Activated naive CD8-positive, alpha-beta T cell treated with anti-CD3 and anti-CD28 coated beads, Interleukin-2, amount 50 U/mL, for 24 hours (primary cell): ENCODE measurements around the gene DOK5.

Experiments used
- ATAC-seq: fragments of 150-1000 bp; cut with Tn5 transposase; one replicate; pipeline ENCODE4 v1.10.0; 2021
- DNase-seq: peaks from one replicate; pipeline ENCODE4 v3.0.0; 2021
- H3K27ac Mint-ChIP-seq: one replicate; pipeline ENCODE4 v1.8.0; 2021; ENCODE audit warnings: mild to moderate bottlenecking, mixed read lengths
- H3K27me3 Mint-ChIP-seq: one replicate; pipeline ENCODE4 v1.8.0; 2021; ENCODE audit warnings: mixed read lengths
- H3K36me3 Mint-ChIP-seq: one replicate; pipeline ENCODE4 v1.8.0; 2021; ENCODE audit warnings: low read depth, mixed read lengths
- H3K4me1 Mint-ChIP-seq: one replicate; pipeline ENCODE4 v1.8.0; 2021; ENCODE audit warnings: mixed read lengths
- H3K4me3 Mint-ChIP-seq: one replicate; pipeline ENCODE4 v1.8.0; 2021; ENCODE audit warnings: mild to moderate bottlenecking, moderate library complexity, mixed read lengths
- H3K9me3 Mint-ChIP-seq: one replicate; pipeline ENCODE4 v1.8.0; 2021; ENCODE audit warnings: mixed read lengths

The DOK5 gene

DNA sequence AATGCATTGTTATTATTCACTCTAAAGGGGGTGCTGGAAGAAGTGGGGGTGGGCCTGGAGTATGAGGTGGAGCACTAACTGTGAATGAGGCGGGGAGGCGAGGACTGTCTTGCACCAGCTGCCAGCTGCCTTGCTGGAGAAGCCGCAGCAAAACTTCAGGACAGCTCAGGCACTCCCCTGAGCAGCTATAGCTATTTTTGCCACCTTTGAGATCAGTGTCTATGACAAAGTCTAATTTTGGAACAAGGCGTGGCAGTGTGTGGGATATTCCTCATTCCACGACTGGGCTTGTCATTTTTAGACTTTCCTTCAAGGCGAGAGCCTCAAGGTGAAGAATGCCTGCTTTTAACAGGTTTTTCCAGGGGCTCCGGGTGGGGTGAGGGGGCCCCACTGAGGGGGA lies 143.8 kb downstream of the DOK5 start:
- Mint-ChIP-seq H3K4me3 (no peak overlapping the region), H3K9me3 (no peaks in the 10 kb centered on the region), H3K27me3 (peaks cover 2% of the 10 kb centered on the region), H3K4me1 (no peaks in the 10 kb centered on the region), H3K36me3 (no peaks in the 10 kb centered on the region), H3K27ac (no peak overlapping the region)
- DNase-seq (no peak), ATAC-seq (no peak)

DNA sequence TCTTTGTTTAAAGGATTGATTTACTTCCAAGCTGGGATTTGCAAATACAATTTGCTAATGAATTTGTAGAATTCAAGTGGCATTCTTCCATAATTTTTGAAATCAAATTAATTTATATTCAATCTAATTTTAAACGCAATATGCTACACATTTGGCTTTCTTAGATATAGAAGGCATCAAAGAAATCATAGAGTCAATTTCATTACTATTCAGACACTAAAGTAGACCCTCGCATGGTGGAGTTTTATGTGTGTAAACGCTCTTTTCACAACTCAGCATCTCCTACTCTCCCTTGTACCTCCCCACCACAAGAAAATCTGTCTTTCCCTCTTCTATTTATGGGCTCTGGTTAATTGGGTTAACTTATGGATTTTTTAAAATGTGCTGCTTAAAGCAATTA lies 144.3 kb downstream of the DOK5 start:
- Mint-ChIP-seq H3K27me3 (peaks cover 2% of the 10 kb centered on the region), H3K36me3 (no peaks in the 10 kb centered on the region), H3K4me3 (no peak overlapping the region), H3K9me3 (no peaks in the 10 kb centered on the region), H3K27ac (no peak overlapping the region), H3K4me1 (no peaks in the 10 kb centered on the region)
- ATAC-seq (no peak), DNase-seq (no peak)

DNA sequence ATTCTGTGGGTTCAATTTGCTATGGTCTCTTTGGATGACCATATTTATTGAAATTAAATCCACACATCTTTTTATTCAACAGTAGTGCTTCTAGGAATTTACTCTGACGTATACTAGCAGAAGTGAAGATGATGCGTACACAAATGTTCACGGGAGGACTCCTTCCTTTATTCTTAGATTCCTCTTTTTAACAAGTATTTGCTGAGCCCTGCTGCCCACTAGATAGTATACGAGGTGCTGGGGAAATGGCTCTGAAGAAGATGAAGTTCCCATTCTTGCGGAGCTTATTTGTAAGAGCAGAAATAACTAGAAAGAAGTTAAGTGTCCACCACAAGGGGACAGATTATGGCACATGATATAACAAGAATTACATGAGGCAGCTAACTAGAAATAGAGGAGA lies 145.2 kb downstream of the DOK5 start:
- Mint-ChIP-seq H3K27ac (no peak overlapping the region), H3K27me3 (peaks cover 2% of the 10 kb centered on the region), H3K4me1 (no peaks in the 10 kb centered on the region), H3K9me3 (no peaks in the 10 kb centered on the region), H3K4me3 (no peak overlapping the region), H3K36me3 (no peaks in the 10 kb centered on the region)
- ATAC-seq (no peak), DNase-seq (no peak)

DNA sequence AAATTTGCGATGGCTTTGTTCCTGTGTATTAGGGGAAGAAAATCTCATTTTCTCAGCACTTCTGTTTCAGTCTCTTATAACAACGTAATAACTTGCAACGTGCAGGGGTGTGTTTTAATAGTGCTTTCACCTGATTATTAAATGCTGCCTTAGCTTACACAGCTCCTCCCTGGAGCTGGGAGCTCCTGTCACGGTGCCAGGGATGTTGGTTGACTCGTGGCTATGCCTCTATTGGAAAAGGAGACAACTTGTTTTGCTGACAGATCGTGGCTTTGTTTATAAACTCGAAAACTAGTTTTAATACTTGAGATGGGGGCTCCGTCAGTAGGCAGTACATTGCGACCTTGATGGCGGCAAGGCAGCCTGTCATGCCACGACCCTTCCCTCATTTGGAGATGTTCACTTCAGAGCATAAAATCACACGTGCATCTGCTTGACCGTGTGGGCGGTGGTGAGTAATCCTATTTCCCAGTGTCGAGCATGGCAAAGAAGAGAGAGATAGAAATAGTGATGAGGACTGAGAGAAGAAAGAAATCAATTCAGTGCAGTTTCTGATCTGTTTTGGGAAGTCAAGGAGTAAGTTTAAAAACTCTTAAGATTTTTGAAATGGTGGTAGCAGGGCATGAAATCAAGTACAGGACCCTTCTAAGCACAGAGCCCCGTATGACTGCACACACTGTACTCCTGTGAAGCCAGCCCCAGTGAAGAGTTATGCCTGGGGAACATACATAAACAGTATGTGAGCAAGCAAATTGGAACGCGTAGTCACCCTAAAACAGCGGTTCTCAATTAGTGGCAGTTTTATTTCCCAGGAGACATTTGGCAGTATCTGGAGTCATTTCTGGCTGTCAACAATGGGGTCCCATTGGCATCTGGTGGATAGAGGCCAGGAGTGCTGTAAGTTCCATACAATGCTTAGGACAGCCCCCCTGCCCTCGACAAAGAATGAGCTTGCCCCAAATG lies 147.2 kb downstream of the DOK5 start:
- Mint-ChIP-seq H3K27ac (no peak overlapping the region), H3K4me1 (no peaks in the 10 kb centered on the region), H3K27me3 (peaks cover 10% of the 10 kb centered on the region), H3K4me3 (no peak overlapping the region), H3K36me3 (no peaks in the 10 kb centered on the region), H3K9me3 (no peaks in the 10 kb centered on the region)
- DNase-seq (no peak), ATAC-seq (no peak)

DNA sequence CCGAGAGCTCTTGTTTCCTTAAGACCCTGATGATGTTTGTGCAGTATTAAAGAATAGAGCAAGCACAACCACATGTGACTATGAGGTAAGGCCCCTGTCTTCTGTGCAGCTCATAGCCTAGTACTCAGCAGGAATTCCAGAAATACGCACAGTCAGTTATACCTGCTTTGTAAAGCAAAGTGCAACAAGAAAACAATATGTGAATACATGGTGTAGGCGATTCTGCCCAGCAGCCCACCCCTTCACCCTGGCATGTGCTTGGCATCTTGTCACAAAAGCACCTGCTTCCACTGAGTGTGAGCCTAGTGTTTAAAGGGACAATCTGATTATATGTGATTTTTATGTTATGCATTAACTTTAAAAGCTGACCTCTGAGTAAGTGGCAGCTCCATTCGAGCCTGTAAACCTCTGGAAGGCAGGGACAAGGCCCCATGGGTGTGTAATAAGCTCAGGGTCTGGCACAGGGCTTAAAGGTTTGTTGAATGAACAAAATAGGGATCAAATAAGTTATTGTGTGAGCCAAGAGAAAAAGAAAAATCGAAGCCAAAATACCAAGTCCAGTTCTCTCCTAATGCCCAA lies 148.7 kb downstream of the DOK5 start:
- ATAC-seq: no peak
- H3K27me3 Mint-ChIP-seq: peaks cover 10% of the 10 kb centered on the region
- DNase-seq: no peak
- H3K27ac Mint-ChIP-seq: no peak overlapping the region
- H3K36me3 Mint-ChIP-seq: no peaks in the 10 kb centered on the region
- H3K4me3 Mint-ChIP-seq: no peak overlapping the region
- H3K9me3 Mint-ChIP-seq: no peaks in the 10 kb centered on the region
- H3K4me1 Mint-ChIP-seq: no peaks in the 10 kb centered on the region

DNA sequence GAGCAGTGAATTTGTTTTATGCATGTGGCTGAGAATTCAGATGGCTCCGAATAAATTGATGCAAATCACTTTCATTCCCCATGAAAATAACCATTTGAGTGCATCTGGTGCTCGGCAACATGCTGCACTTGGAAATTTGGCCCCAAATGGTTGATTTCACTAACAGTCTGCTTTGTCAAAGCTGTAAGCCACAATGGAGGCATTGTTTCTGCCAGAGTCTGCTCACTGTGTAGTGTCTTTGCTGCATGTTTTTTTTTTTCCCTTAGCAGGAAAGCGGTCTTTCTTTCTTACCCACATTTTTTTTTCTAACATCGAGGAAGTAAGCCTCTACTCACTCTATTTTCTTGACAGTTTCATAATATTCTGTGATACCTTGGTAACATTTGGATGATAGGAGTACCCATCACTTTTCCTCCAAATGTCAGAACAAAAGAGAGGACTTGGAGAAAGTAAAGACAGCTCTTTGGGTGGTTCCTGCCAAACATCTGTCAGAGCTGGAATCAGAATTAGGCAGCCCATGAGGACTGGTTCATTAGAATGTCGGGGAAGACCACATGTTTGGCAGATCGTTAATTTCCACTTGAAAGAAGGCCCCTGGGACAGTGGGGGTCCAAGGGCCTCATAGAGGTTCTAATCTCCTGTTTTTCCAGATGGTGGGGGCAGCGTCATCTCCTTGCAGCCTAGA lies 149.5 kb downstream of the DOK5 start:
- ATAC-seq (no peak), DNase-seq (no peak)
- no peaks in the 10 kb centered on the region for H3K4me1 Mint-ChIP-seq
- H3K36me3 Mint-ChIP-seq: no peaks in the 10 kb centered on the region
- H3K27me3 Mint-ChIP-seq: peaks cover 8% of the 10 kb centered on the region
- no peaks in the 10 kb centered on the region for H3K9me3 Mint-ChIP-seq
- H3K27ac Mint-ChIP-seq: no peak overlapping the region
- no peak overlapping the region for H3K4me3 Mint-ChIP-seq

DNA sequence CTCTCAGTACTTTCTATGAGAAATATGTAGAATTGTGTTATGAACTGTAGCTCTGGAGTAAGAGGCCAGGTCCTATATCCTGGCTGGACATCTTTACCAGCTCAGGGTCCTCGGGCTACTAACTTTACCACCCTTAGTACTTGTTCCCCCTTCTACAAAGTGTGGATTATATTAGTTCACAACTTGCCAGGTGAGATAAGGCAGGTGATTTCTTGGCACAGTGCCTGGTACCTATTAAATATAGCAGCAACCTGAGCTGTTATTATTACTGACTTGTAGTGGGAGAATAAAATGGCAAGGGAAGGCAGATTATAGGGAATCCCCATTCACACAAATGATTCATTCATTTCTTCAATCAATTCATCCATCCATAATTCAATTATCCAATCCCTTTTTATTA lies 150.1 kb downstream of the DOK5 start:
- H3K4me1 Mint-ChIP-seq: no peaks in the 10 kb centered on the region
- ATAC-seq (no peak), DNase-seq (no peak)
- no peak overlapping the region for H3K27ac Mint-ChIP-seq
- H3K4me3 Mint-ChIP-seq: no peak overlapping the region
- peaks cover 7% of the 10 kb centered on the region for H3K27me3 Mint-ChIP-seq
- H3K36me3 Mint-ChIP-seq: no peaks in the 10 kb centered on the region
- H3K9me3 Mint-ChIP-seq: no peaks in the 10 kb centered on the region

DNA sequence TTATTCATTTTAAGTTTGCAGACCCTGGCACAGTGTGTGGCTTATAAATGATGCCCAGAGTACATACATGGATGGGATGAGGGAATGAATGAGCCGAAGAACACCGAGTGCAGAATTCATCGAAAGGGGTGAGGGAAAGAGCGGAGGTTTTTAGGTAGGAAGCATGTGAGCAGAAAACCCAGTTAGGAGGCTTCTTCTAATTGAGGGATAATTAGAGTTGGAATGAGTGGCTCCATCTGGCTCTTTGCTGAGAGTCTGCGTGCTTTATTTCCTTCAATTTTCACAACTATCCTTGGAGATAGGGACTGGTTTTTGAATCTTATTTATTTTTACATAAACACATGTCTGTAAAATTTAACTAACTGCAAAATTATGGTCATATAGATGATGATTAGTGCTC lies 150.7 kb downstream of the DOK5 start:
- Mint-ChIP-seq H3K4me3 (no peak overlapping the region), H3K27ac (no peak overlapping the region), H3K27me3 (peaks cover 7% of the 10 kb centered on the region), H3K9me3 (no peaks in the 10 kb centered on the region), H3K4me1 (no peaks in the 10 kb centered on the region), H3K36me3 (no peaks in the 10 kb centered on the region)
- DNase-seq (no peak), ATAC-seq (no peak)

DNA sequence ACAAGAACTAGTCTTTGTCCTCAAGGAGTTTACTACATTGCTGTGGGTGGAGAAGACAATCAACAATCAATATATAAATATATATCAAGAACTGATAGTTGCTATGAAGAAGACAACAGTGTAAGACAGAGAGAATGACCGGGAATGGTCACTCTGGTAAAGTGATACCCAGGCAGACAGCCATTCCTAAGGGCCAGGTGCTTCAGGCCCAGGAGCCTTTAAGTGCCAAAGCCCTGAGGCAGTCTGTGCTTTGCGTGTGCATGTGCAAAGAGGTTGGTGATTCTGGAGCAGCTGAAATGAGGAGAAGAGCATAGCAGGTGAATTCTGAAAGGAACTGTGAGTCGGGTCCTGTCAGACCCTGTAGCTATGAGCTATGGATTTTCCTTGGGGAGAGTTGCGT lies 154.2 kb downstream of the DOK5 start:
- peaks cover 10% of the 10 kb centered on the region for H3K27me3 Mint-ChIP-seq
- no peak for ATAC-seq
- no peak for DNase-seq
- no peak overlapping the region for H3K27ac Mint-ChIP-seq
- no peaks in the 10 kb centered on the region for H3K36me3 Mint-ChIP-seq
- peaks cover 6% of the 10 kb centered on the region for H3K4me1 Mint-ChIP-seq
- no peaks in the 10 kb centered on the region for H3K9me3 Mint-ChIP-seq
- H3K4me3 Mint-ChIP-seq: no peak overlapping the region

DNA sequence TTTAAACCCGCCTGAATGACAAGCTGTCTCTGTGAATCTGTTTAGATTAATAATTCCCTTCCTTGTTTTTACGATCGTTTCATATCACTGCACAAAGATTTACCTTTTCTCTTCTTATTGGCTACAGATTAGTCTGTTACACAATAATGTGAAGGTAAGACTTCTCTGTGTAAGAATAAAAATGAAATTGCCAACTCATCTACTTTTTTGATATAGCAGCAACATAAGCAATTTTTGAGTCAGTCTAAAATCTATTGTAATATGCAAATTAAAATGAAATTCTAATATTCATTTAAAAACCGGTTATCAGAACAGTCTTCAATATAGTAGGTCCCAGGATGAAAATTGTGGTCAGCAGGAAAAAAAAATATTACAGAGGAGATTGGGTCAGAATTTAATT lies 155.2 kb downstream of the DOK5 start:
- Mint-ChIP-seq H3K27ac (no peak overlapping the region), H3K4me3 (no peak overlapping the region), H3K27me3 (peaks cover 11% of the 10 kb centered on the region)

DNA sequence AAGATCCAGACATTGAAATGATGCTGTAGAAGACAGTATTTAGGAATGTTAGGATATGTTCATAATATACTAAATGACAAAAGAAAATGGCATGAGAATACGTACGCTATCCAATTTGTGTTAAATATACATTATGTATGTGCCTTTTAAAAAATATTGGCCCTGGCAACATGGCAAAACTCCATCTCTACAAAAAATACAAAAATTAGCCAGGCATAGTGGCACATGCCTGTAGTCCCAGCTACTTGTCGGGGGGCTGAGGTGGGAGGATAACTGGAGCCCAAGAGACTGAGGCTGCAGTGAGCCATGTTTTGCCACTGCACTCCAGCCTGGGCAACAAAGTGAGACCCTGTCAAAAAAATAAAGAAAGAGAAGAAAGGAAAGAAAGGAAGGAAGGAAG lies 155.7 kb downstream of the DOK5 start:
- no peak for DNase-seq
- peaks cover 7% of the 10 kb centered on the region for H3K27me3 Mint-ChIP-seq
- no peak overlapping the region for H3K4me3 Mint-ChIP-seq
- no peaks in the 10 kb centered on the region for H3K9me3 Mint-ChIP-seq
- H3K4me1 Mint-ChIP-seq: peaks cover 6% of the 10 kb centered on the region
- H3K36me3 Mint-ChIP-seq: no peaks in the 10 kb centered on the region
- no peak for ATAC-seq
- H3K27ac Mint-ChIP-seq: no peak overlapping the region

More for the DNA sequence above, 155.2 kb downstream of the DOK5 start:
- Mint-ChIP-seq H3K36me3 (no peaks in the 10 kb centered on the region), H3K4me1 (peaks cover 6% of the 10 kb centered on the region), H3K9me3 (no peaks in the 10 kb centered on the region)
- ATAC-seq (no peak), DNase-seq (no peak)

DNA sequence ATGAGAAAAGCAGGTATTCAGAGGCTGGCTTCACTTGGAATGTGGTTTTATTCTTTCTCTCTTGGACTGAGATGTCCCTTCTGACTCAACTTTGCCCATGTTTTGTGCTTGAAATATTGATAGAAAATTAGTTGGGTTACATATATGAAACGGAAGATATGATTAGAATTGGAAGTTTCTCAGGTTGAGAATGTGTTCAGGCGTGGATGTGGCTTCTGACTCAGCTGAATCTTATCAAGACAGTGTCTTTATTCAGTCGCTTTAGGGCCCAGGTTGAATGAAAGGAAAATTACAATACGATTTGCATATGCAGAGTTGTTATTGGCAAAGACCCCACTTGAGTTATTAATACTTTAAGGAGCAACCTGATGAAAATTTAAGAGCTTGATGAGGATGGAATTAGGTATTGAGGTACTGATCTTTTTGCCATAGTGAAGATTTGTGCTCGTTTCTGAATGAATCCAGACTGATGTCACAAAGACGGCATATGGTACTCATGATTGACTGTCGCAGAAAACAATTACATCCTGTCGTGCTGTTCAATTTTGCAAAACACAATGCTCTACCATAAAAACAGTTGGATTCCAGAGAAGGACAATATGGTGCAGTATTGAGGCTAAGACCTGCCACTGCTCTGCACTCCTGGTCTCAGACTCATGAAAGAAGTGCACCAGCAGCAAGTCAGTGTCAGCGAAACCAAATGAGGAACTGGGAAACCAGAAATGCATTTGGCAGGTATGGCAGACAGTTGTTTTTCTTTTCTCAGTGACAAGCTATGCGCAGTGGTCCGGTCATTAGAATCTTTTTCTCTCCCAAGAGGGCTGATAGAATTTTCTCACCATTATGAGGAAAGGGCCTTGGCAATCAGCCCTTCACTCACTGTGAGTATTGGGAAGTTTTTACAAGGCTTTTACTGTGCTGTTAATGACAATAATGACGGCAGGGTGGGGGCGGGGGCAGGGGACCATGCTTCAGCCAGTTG lies 158.3 kb downstream of the DOK5 start:
- Mint-ChIP-seq H3K4me3 (no peak overlapping the region), H3K27ac (no peak overlapping the region), H3K36me3 (no peaks in the 10 kb centered on the region), H3K4me1 (peaks cover 6% of the 10 kb centered on the region), H3K27me3 (peaks cover 11% of the 10 kb centered on the region), H3K9me3 (no peaks in the 10 kb centered on the region)
- DNase-seq (no peak), ATAC-seq (no peak)

DNA sequence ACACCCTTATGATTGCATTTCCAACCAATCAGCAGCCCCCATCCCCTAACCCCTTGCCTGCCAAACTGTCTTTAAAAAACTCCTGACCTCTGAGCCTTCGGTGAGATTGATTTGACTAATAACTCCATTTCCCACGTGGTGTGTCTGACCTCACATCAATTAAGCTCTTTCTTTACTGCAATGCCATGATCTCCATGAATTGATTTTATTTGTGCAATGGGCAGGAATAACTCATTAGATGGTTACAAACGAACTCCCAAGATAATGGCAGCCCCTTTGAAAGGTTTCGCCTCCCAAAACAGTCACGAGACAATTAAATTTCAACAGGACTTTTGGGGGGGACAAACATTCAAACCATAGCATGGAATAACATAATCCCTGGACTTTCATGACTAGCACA lies 161.2 kb downstream of the DOK5 start:
- Mint-ChIP-seq H3K9me3 (no peaks in the 10 kb centered on the region), H3K27me3 (peaks cover 14% of the 10 kb centered on the region), H3K36me3 (no peaks in the 10 kb centered on the region), H3K4me3 (no peak overlapping the region), H3K4me1 (peaks cover 6% of the 10 kb centered on the region), H3K27ac (no peak overlapping the region)
- DNase-seq (no peak), ATAC-seq (no peak)

DNA sequence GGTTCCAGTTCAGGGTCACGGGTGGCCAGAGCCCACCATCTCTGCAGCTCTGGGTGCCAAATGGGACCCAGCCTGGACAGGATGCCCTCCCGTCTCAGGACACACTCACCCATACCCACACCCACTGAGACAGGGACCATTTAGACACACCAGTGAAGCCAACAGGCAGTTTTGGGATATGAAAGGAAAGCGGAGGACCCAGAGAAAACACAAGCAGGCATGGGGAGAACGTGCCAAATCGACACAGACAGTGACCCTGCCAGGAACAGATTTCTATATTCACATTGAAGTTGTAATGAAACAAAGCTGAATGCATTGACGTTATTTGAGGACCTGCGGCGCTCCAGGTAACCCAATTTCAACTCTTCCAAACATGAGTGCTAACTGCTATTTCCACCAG lies 164.5 kb downstream of the DOK5 start:
- Mint-ChIP-seq H3K4me1 (no peaks in the 10 kb centered on the region), H3K9me3 (no peaks in the 10 kb centered on the region), H3K27me3 (peaks cover 10% of the 10 kb centered on the region), H3K27ac (no peak overlapping the region), H3K4me3 (no peak overlapping the region), H3K36me3 (no peaks in the 10 kb centered on the region)
- DNase-seq (no peak), ATAC-seq (no peak)
